HCT116 (cell line): ENCODE results near the gene DPY19L3.

Experiments used
- CTCF ChIP-seq, 3 experiments: fragments of 200-600 bp in 1 of 3; sonication (generic) in 1 of 3; IDR thresholded peaks in 2 of 3; conservative IDR thresholded peaks in 1 of 3; 2 replicates each; pipeline ENCODE4 v1.5.1; 2012 to 2017; ENCODE audit warnings: low read depth in 2 of 3, low read length in 2 of 3, antibody characterized with exemption in 1 of 3, borderline replicate concordance in 1 of 3, control low read depth in 1 of 3, mild to moderate bottlenecking in 1 of 3, mixed read lengths in 1 of 3, mixed run types in 1 of 3, moderate library complexity in 1 of 3; ENCODE audit not compliant: insufficient read depth in 1 of 3
- EZH2 ChIP-seq: fragments of 200-600 bp; sonication (generic); IDR thresholded peaks from 2 replicates; pipeline ENCODE4 v1.6.1; 2017; ENCODE audit warnings: antibody characterized with exemption, mixed run types
- JUND ChIP-seq: IDR thresholded peaks from 2 replicates; pipeline ENCODE4 v1.6.1; 2012
- MAX ChIP-seq: IDR thresholded peaks from 2 replicates; pipeline ENCODE4 v1.6.1; 2012
- POLR2A ChIP-seq: IDR thresholded peaks from 2 replicates; pipeline ENCODE4 v1.7.0; 2011; ENCODE audit warnings: borderline replicate concordance; ENCODE audit not compliant: insufficient read depth, insufficient read length; ENCODE audit errors: extremely low read depth
- POLR2AphosphoS5 ChIP-seq: IDR thresholded peaks from 2 replicates; pipeline ENCODE4 v1.6.1; 2011; ENCODE audit warnings: mild to moderate bottlenecking, low read depth, low read length, moderate library complexity
- RAD21 ChIP-seq: IDR thresholded peaks from 2 replicates; pipeline ENCODE4 v1.6.1; 2012; ENCODE audit warnings: low read depth, mild to moderate bottlenecking
- SP1 ChIP-seq: IDR thresholded peaks from 2 replicates; pipeline ENCODE4 v1.6.1; 2012; ENCODE audit warnings: low read depth

- TF ChIP-seq JUND (no peak), CTCF (IDR thresholded peaks at IDR 0.05 in 2 of 3, conservative IDR thresholded peaks at IDR 0.05 in 1 of 3; ENCODE audit: borderline replicate concordance in 1 of 3, insufficient read depth in 1 of 3, low read depth in 2 of 3, low read length in 2 of 3) (no peak), POLR2A (no peak), RAD21 (no peak), EZH2 (no peak), MAX (no peak), SP1 (no peak), POLR2AphosphoS5 (no peak)
Measured at GRCh38 chr19:32471095-32471494, 65.5 kb downstream of the DPY19L3 start.
